IPS DF 4.7 (cell line): Measurements from ENCODE around the gene WDR4.
"Not testable (repeated sequence)": the region's sequence is repeated elsewhere in the genome, so short reads cannot be mapped to it uniquely, and the experiment has no call there.

ENCODE experiments used
- DNase-seq: peaks from one replicate; pipeline ENCODE4 v3.0.0-alpha.2; 2013; ENCODE audit warnings: low spot score; ENCODE audit errors: extremely low read depth

Gene WDR4

GRCh38 chr21:42841156-42841915 lies 38.0 kb downstream of the WDR4 start:
- DNase-seq: no peak

DNA sequence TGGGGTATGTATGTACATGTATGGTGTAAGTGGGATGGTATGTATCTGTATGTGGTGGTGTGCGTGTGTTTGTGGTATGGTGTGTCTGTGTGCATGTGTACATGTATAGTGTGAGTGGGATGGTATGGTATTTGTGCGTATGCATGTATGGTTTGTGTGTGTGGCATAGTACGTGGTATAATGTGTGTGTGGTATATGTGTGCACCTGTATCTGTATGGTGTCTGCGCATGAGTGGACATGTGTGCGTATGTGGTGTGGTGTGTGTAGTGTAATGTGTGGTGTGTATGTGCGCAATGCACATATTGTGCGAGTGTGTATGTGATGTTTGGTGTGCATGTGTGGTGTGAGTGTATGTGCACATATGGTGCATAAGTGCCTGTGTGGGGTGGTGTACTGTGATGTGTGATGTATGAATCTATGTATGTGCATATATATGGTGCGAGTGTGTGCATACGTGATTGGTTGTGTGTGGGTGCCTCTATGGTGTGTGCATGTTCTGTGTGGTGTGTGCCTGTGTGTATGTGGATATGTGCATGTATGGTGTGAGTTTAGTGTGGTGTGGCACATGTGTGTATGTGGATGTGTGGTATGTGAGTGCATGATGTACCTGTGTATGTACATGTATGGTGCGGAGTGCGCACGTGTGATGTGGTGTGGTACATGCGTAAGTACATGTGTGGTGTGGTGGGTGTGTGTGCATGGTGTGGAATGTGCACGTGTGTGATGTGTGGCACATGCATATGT lies 38.8 kb downstream of the WDR4 start:
- no peak for DNase-seq

DNA sequence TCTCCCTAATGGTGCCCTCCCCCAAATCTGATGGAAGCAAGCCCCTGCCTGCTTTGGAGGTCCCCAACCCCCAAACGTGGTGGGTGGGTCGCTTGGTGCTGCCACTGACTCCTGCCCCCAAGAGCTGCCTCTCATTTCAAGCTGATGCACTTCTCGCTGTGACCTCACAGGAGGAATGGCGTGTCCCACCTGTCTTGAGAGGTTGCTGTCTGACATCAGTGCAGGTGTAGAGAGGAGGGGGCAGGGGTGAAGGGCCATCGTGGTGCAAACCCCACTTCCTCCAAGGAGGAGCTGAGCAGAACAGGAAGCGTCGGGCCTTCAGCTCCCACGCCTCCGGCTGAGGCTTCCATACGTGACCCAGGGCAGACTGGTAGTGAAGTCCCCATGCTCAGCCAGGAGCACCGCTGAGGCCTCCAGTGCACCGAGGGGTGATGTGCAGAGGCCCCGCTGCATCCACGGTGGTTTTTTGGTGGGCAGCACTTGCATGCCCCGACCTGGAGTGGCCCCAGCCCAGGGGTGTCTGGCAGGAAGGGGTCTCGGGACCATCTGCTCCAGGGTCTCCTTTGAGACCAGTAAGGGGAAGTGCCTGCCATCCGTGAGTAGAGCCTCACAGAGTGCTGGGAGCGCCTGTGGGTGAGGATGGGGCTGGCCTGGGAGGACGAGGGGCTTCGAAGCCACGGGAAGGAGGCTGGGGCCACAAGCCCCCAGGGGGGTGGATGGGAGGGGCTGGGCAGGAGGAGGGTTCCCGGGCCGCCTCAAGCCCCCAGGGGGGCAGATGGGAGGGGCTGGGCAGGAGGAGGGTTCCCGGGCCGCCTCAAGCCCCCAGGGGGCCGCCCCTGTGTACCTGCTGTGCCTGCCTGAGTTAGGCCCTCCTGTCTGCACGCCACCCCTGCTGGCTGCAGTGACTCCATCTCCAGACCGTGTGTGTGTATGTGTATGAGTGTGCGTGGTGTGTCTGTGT lies 39.8 kb downstream of the WDR4 start:
- DNase-seq: no peak

DNA sequence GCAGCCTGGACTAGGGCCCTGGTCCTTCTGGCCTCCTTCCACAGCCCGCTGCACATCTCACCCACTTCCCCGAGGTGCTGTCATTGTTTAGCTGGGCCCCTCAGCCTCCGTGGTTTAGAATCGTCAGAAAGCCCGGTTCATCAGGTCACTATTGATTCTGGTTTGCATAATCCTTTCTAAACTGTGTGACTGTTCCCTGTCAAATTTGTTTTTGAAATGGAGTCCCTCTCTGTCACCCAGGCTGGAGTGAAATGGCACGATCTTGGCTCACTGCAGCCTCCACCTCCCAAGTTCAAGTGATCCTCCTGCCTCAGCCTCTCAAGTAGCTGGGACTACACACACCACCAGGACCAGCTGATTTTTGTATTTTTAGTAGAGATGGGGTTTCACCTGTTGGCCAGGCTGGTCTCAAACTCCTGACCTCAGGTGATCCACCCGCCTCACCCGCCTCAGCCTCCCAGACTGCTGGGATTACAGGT lies 41.1 kb downstream of the WDR4 start:
- not testable (repeated sequence) for DNase-seq

DNA sequence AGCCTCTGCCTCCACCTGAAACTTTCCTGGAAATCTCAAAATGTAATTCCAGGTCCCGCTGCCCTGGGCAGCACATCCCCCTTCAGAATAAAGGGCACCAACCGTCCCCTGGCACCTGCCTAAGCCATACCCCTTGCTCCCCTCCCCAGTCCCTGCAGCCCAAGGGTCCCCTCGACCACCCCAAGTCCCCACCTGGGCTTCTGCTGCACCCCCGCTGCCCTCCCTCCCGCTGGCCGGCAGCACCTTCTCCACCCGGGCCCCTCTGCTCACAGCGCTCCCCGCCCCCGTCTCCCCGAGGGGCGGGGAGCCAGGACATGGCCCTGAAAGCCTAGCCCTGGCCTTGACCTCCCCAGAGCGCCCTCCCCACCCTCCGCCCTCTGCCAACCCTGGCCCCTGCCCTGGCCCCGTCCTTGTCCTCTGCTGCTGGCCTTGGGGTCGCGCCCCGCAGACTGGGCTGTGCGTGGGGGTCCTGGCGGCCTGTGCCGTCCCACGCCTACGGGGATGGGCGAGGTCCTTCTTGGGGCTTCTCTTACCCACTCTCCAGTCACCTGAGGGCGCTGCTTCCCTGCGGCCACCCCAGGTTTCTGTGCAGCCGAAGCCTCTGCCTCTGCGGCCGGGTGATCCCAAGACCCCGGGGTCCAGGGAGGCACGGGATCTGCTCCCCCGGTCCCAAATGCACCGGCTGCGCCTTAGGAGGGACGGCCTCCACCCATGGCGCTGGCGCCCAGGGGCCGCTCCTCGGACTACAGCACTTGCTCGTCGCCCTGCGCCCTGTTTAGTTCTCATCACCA lies 41.7 kb downstream of the WDR4 start:
- DNase-seq: no peak

GRCh38 chr21:42836767-42837301 lies 42.5 kb downstream of the WDR4 start:
- DNase-seq: no peak

DNA sequence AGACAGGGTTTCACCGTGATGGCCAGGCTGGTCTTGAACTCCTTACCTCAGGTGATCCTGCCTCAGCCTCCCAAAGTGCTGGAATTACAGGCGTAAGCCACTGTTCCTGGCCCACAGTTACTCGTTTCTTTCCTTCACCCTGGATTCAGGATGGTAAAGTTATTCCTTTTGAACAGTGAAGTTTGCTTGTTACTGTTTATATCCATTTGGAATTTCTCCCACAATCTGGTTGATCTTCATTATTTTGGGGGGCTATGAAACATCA lies 43.0 kb downstream of the WDR4 start:
- DNase-seq: no peak

DNA sequence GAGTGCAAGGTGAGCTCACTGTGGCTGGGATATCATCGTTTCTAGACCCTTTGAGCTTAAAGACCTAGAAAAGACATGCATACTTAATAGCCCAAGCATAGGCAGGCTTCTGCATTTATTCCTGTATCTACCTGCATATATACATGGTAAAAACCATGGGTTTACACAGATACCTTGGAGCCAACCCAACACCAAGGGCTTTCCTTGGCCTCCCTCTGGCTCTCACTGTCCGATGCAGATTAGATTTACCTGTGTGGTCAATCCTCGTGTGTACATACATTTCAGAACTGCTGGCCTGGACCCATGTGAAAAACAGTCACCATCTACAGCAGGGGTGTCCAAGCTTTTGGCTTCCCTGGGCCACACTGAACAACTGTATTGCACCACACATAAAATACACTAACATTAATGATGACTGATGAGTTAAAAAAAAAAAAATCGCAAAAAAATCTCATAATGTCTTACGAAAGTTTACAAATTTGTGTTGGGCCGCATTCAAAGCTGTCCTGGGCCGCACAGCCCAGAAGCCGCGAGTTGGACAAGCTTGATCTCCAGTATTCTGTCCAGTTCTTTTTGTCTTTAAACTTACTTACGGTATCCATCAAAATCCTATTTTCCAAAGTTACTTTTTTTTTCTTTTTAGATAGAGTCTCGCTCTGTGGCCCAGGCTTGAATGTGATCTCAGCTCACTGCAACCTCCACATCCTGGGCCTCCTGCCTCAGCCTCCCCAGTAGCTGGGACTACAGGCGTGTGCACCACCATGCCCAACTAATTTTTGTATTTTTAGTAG lies 43.5 kb downstream of the WDR4 start:
- DNase-seq: no peak

- DNase-seq: no peak
These were observed 44.1 kb downstream of the WDR4 start for GRCh38 chr21:42835211-42835610.

DNA sequence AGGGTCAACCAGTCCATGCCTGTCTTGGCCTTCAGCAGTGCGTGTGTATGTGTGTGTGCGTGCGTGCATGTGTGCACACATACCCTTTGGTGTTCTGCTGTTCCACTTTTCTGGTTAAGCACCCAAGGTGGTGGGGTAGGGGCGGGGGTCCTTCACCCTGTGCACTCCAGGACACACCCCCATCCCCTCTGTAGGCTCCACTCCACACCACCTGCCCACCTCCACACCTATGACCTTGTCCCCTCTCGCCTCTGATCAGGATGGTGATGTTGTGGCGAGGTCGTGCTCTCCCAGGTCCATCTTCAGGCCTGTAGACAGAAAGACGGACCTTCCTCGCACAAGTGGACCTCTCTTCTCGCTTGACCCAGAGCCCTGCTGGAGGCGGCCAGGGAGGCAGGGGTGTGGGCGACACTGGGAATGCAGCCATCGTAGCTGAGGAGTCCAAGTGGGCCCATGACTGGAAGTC lies 44.6 kb downstream of the WDR4 start:
- no peak for DNase-seq

DNA sequence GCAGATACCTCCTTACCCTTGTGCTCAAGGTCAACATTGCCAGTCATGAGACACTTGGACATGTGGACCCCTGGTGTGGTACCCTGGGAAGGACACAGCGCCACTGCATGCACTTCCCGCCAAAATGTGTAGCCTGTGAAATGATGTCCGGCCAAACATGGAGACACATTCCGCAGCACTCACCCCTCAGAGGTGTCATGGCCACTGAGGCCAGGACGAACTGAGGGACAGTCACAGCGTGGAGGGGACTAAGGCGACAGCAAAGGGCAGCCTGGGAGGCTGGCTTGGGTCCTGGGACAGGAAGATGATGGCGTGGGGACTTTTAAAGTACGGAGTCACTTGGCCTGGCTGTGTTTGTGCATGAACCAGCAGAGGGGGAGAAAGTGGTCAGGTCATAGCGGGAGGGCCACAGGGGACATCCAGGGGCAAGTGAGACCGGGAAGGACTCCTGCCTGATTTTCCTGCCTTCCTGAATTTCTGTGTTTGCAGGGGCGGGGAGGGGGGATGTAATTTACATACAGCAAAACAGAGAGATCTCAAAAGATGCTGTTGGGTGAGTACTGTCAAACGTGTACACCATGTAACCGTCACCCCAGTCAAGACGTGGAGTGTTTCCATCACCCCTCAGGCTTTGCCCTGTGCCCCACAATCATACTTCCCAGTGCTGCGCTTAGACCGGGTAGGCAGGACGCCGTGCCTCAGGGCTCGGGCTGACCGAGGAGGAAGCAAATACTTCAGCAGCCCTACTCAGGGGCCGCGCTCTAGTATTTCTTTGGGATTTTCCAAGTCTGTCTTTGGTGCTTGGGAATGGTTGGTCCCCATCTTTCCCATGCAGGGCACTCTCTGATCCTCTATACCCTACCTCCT lies 45.2 kb downstream of the WDR4 start:
- DNase-seq: no peak

GRCh38 chr21:42833439-42833815 lies 45.9 kb downstream of the WDR4 start:
- DNase-seq: no peak

GRCh38 chr21:42832321-42832630 lies 47.1 kb downstream of the WDR4 start:
- DNase-seq: not testable (repeated sequence)

DNA sequence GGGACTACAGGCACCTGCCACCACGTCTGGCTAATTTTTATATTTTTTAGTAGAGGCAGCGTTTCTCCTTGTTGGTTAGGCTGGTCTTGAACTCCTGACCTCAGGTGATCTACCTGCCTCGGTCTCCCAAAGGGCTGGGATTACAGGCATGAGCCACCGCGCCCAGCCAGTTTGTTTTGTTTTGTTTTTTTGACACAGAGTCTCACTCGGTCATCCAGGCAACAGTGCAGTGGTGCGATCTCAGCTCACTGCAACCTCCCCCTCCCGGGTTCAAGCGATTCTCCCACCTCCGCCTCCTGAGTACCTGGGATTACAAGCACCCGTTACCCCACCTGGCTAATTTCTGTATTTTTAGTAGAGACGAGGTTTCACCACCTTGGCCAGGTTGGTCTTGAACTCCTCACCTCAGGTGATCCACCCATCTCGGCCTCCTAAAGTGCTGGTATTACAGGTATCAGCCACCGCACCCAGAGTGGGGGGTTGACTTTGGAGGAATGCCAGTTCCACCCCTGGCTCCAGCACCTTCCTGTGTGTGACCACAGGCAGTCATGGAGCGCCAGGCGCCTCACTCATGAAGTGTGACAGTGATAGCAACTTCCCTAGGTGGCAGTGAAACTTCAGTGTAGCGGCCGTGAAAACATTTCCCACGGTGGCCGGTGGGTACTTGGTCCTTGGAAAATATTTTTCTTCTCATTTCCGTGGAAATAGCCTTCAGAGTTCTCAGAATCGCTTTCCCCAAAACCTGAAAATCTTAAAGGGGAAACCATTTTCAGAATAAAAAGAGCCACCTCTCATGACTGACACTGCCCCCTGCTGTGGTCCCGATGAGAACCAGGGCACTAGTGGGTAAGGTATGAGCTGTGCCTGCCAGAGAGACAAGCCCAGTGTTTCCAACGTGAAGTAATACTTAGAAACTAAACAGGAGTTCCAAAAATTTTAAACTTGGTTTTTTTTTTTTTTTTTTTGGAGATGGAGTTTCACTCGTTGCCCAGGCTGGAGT lies 48.6 kb downstream of the WDR4 start:
- no peak for DNase-seq

DNA sequence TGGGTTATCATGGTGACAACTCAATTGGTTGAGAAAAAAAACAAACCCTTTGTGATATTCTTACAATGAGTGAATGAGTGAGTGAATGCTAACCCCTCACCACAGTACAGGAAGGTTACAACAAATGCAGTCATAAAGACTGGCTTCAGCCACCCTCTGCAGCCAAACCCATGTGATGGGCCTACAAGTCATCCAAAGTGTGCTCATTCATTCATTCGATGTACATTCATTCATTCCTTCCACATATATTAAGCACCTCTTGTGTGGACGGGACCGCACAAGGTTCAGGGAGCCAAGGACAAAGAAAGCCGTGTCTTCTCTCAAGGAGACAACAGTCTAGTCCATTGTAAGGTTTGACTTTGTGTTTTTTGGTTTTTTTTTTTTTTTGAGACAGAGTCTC lies 49.4 kb downstream of the WDR4 start:
- DNase-seq: no peak

DNA sequence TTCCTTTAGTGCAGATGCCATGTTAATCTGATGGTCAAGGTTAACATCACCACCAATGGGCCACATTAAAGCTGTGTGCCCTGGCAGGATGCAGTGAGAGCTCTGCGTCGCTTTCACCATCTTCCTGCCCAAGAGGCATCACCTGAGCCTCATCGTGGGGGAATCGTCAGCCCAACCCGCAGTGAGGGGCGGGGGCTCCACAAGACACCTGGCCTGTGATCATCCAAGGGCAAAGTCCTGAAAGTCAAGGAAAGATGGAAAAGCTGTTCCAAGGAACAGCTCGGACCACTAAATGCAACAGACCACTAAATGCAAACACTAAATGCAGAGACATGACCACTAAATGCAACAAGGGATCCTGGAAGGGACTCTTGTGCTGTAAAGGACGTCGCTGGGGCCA lies 49.9 kb downstream of the WDR4 start:
- no peak for DNase-seq

DNA sequence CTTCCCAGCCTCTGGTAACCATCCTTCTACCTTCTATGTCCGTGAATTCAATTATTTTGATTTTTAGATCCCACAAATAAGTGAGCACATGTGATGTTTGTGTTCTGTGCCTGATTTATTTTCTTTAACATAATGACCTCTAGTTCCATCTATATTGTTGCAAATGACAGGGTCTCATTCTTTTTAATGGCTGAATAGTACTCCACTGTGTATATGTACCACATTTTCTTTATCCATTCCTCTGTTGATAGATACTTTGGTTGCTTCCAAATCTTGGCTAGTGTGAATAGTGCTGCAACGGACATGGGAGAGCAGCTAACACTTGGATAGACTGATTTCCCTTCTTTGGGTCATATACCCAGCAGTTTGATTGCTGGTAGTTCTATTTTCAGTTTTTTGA lies 51.8 kb downstream of the WDR4 start:
- no peak for DNase-seq
